ENCODE results near the gene EPS8.

EPS8 gene

DNA sequence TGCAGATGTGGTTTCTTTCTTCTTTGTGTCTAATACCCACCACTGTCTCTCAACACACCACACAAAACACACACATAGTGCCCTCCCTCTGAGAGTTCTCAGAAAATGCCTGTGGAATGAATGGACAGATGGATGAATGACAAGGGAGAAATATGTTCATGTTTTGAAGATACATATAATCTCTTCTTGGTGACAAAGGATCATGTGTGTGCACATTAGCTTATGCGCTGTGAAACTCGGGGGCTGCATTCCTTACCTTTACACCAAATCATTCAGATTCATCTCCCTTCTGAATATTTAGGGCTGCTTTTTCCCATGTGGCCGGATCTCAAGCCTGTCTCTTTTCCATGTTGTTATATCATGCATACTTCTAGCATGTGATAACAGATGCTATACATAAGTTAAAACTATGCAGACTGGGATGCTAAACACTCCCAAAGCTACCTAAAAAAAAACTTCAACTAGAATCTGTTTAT lies 111.4 kb downstream of the EPS8 start:
- no peak overlapping the region for H3K4me2 ChIP-seq (ENCODE audit: low read length)
- H3K9ac ChIP-seq (ENCODE audit: low read length) = no peak overlapping the region
- H4K20me1 ChIP-seq (ENCODE audit: insufficient read depth, low read length) = no peaks in the 10 kb centered on the region
- H3F3A ChIP-seq (ENCODE audit: insufficient read depth, low read length) = no peaks in the 10 kb centered on the region
- H2AFZ ChIP-seq (ENCODE audit: low read length) = no peak overlapping the region
- no peaks in the 10 kb centered on the region for H3K9me2 ChIP-seq (ENCODE audit: low read depth, low read length)
- H3K27me3 ChIP-seq (ENCODE audit: insufficient read depth, low read length) = no peaks in the 10 kb centered on the region
- H3K4me1 ChIP-seq (ENCODE audit: insufficient read depth, low read length, severe bottlenecking) = no peaks in the 10 kb centered on the region
- no peak overlapping the region for H3K27ac ChIP-seq (ENCODE audit: low read depth, low read length, poor library complexity, severe bottlenecking)
- H3K4me3 ChIP-seq (ENCODE audit: low read depth, low read length, poor library complexity, severe bottlenecking) = no peak overlapping the region
- no peaks in the 10 kb centered on the region for H3K9me3 ChIP-seq (ENCODE audit: low read length)
- no peak for TF ChIP-seq EZH2 (IDR thresholded peaks at IDR 0.05; ENCODE audit: borderline replicate concordance, low read length)
- TF ChIP-seq, protein P1, sequence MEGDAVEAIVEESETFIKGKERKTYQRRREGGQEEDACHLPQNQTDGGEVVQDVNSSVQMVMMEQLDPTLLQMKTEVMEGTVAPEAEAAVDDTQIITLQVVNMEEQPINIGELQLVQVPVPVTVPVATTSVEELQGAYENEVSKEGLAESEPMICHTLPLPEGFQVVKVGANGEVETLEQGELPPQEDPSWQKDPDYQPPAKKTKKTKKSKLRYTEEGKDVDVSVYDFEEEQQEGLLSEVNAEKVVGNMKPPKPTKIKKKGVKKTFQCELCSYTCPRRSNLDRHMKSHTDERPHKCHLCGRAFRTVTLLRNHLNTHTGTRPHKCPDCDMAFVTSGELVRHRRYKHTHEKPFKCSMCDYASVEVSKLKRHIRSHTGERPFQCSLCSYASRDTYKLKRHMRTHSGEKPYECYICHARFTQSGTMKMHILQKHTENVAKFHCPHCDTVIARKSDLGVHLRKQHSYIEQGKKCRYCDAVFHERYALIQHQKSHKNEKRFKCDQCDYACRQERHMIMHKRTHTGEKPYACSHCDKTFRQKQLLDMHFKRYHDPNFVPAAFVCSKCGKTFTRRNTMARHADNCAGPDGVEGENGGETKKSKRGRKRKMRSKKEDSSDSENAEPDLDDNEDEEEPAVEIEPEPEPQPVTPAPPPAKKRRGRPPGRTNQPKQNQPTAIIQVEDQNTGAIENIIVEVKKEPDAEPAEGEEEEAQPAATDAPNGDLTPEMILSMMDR (IDR thresholded peaks at IDR 0.05; ENCODE audit: low read length) = no peak
- H3K36me3 ChIP-seq (ENCODE audit: insufficient read depth, low read length) = no peaks in the 10 kb centered on the region
- H3K79me2 ChIP-seq (ENCODE audit: insufficient read depth, low read length) = no peaks in the 10 kb centered on the region

DNA sequence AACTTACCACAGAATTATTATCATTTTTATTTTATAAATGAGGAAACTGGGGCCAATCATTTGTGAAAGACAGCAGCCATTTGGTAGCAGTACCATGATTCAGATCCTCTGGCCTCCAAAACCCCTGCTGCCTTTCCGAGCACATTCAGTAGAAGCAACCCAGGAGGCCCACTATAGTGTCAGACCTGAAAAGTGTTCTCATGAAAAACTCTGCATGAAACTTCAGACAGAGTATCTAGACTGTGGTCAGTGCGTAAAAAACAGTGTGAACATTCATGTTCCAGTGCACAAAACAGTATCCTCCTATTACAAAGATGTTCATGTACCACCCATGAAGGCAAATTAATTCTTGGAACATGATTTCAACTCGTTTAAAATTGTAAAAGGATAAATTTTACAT lies 112.0 kb downstream of the EPS8 start:
- TF ChIP-seq, protein P1 (IDR thresholded peaks at IDR 0.05; ENCODE audit: low read length) = no peak
- TF ChIP-seq EZH2 (IDR thresholded peaks at IDR 0.05; ENCODE audit: borderline replicate concordance, low read length) = no peak
- Histone ChIP-seq H3K36me3 (ENCODE audit: insufficient read depth, low read length) (no peaks in the 10 kb centered on the region), H3K27ac (ENCODE audit: low read depth, low read length, poor library complexity, severe bottlenecking) (no peak overlapping the region), H3K4me1 (ENCODE audit: insufficient read depth, low read length, severe bottlenecking) (no peaks in the 10 kb centered on the region), H3K9ac (ENCODE audit: low read length) (no peak overlapping the region), H3F3A (ENCODE audit: insufficient read depth, low read length) (no peaks in the 10 kb centered on the region), H3K9me3 (ENCODE audit: low read length) (no peaks in the 10 kb centered on the region), H3K9me2 (ENCODE audit: low read depth, low read length) (no peaks in the 10 kb centered on the region), H4K20me1 (ENCODE audit: insufficient read depth, low read length) (no peaks in the 10 kb centered on the region), H3K27me3 (ENCODE audit: insufficient read depth, low read length) (no peaks in the 10 kb centered on the region), H3K4me3 (ENCODE audit: low read depth, low read length, poor library complexity, severe bottlenecking) (no peak overlapping the region), H3K79me2 (ENCODE audit: insufficient read depth, low read length) (no peaks in the 10 kb centered on the region), H2AFZ (ENCODE audit: low read length) (no peak overlapping the region), H3K4me2 (ENCODE audit: low read length) (no peak overlapping the region)

DNA sequence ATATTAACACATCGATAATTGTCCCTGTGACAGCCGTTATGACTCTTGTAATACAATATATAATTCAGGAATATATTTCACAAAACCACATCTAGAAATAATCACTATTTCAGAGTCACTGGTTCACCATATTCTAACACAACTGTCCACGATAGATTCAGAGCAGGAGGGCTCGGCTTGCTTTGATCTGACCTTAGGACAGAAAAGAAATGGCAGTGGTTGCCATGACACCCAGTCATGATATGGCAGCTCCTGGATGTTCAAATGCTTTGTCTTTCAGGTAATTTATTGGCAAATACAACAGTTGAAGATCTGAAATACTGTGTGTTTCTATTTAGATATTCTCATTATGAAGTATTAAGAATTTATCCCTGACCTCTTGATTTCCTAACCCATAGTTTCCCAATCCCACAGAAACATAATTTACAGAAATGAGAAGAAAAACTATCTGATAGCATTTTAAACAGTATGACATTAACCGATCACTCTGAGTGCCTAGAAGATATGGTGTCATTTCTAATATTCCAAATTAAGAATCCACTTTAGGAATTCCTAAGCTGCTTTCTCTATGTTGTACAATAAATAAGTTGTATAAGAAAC lies 116.4 kb downstream of the EPS8 start:
- H3K4me3 ChIP-seq (ENCODE audit: low read depth, low read length, poor library complexity, severe bottlenecking) = no peak overlapping the region
- no peaks in the 10 kb centered on the region for H3K9me2 ChIP-seq (ENCODE audit: low read depth, low read length)
- no peaks in the 10 kb centered on the region for H3K79me2 ChIP-seq (ENCODE audit: insufficient read depth, low read length)
- no peak overlapping the region for H3K27ac ChIP-seq (ENCODE audit: low read depth, low read length, poor library complexity, severe bottlenecking)
- no peaks in the 10 kb centered on the region for H3K9me3 ChIP-seq (ENCODE audit: low read length)
- H3F3A ChIP-seq (ENCODE audit: insufficient read depth, low read length) = no peaks in the 10 kb centered on the region
- TF ChIP-seq EZH2 (IDR thresholded peaks at IDR 0.05; ENCODE audit: borderline replicate concordance, low read length) = no peak
- TF ChIP-seq, protein P1 (IDR thresholded peaks at IDR 0.05; ENCODE audit: low read length) = no peak
- no peaks in the 10 kb centered on the region for H4K20me1 ChIP-seq (ENCODE audit: insufficient read depth, low read length)
- H3K27me3 ChIP-seq (ENCODE audit: insufficient read depth, low read length) = no peaks in the 10 kb centered on the region
- H3K36me3 ChIP-seq (ENCODE audit: insufficient read depth, low read length) = no peaks in the 10 kb centered on the region
- H3K4me2 ChIP-seq (ENCODE audit: low read length) = no peak overlapping the region
- no peak overlapping the region for H2AFZ ChIP-seq (ENCODE audit: low read length)
- H3K9ac ChIP-seq (ENCODE audit: low read length) = no peak overlapping the region
- no peaks in the 10 kb centered on the region for H3K4me1 ChIP-seq (ENCODE audit: insufficient read depth, low read length, severe bottlenecking)

All from OCI-LY1 (cell line).